ENCODE measurements around the gene FMN1.

Gene FMN1

GRCh38 chr15:33046329-33046728 lies 148.2 kb downstream of the FMN1 start:
- no peaks in the 10 kb centered on the region for H3K27me3 ChIP-seq (ENCODE audit: control insufficient read depth, insufficient read depth, low read length, poor library complexity, severe bottlenecking)
- no peak overlapping the region for H3K27ac ChIP-seq (ENCODE audit: insufficient read depth, low read depth, low read length, poor library complexity, severe bottlenecking)
- WGBS, 2 experiments: 94 to 99% methylated on average over 2 of the region's 2 CpGs
- no peaks in the 10 kb centered on the region for H3K36me3 ChIP-seq (ENCODE audit: control insufficient read depth, insufficient read depth, low read length)
- peaks cover 3% of the 10 kb centered on the region for H3K9me3 ChIP-seq (ENCODE audit: control insufficient read depth, low read length)
- no peaks in the 10 kb centered on the region for H3K4me1 ChIP-seq (ENCODE audit: control insufficient read depth, insufficient read depth, low read length)
- H3K4me3 ChIP-seq (ENCODE audit: insufficient read depth, low read depth, low read length): no peak overlapping the region

GRCh38 chr15:33045066-33045810 lies 149.3 kb downstream of the FMN1 start:
- 86 to 89% methylated on average over 8 of the region's 8 CpGs for WGBS, 2 experiments
- H3K27ac ChIP-seq (ENCODE audit: insufficient read depth, low read depth, low read length, poor library complexity, severe bottlenecking): no peak overlapping the region
- H3K4me1 ChIP-seq (ENCODE audit: control insufficient read depth, insufficient read depth, low read length): no peaks in the 10 kb centered on the region
- H3K4me3 ChIP-seq (ENCODE audit: insufficient read depth, low read depth, low read length): no peak overlapping the region
- H3K36me3 ChIP-seq (ENCODE audit: control insufficient read depth, insufficient read depth, low read length): no peaks in the 10 kb centered on the region
- H3K27me3 ChIP-seq (ENCODE audit: control insufficient read depth, insufficient read depth, low read length, poor library complexity, severe bottlenecking): no peaks in the 10 kb centered on the region
- H3K9me3 ChIP-seq (ENCODE audit: control insufficient read depth, low read length): peaks cover 3% of the 10 kb centered on the region

GRCh38 chr15:33044598-33044997 lies 149.9 kb downstream of the FMN1 start:
- H3K36me3 ChIP-seq (ENCODE audit: control insufficient read depth, insufficient read depth, low read length): no peaks in the 10 kb centered on the region
- no peaks in the 10 kb centered on the region for H3K4me1 ChIP-seq (ENCODE audit: control insufficient read depth, insufficient read depth, low read length)
- 83 to 90% methylated on average over 1 of the region's 1 CpG for WGBS, 2 experiments
- no peak overlapping the region for H3K4me3 ChIP-seq (ENCODE audit: insufficient read depth, low read depth, low read length)
- H3K27ac ChIP-seq (ENCODE audit: insufficient read depth, low read depth, low read length, poor library complexity, severe bottlenecking): no peak overlapping the region
- peaks cover 3% of the 10 kb centered on the region for H3K9me3 ChIP-seq (ENCODE audit: control insufficient read depth, low read length)
- H3K27me3 ChIP-seq (ENCODE audit: control insufficient read depth, insufficient read depth, low read length, poor library complexity, severe bottlenecking): no peaks in the 10 kb centered on the region

- Histone ChIP-seq H3K4me3 (ENCODE audit: insufficient read depth, low read depth, low read length) (no peak overlapping the region), H3K27ac (ENCODE audit: insufficient read depth, low read depth, low read length, poor library complexity, severe bottlenecking) (no peak overlapping the region), H3K4me1 (ENCODE audit: control insufficient read depth, insufficient read depth, low read length) (no peaks in the 10 kb centered on the region), H3K27me3 (ENCODE audit: control insufficient read depth, insufficient read depth, low read length, poor library complexity, severe bottlenecking) (no peaks in the 10 kb centered on the region), H3K36me3 (ENCODE audit: control insufficient read depth, insufficient read depth, low read length) (no peaks in the 10 kb centered on the region), H3K9me3 (ENCODE audit: control insufficient read depth, low read length) (peaks cover 3% of the 10 kb centered on the region)
- 90 to 96% methylated on average over 4 of the region's 4 CpGs for WGBS, 2 experiments
These were observed 150.9 kb downstream of the FMN1 start for GRCh38 chr15:33043636-33044035.

GRCh38 chr15:33040496-33040895 lies 154.0 kb downstream of the FMN1 start:
- H3K36me3 ChIP-seq (ENCODE audit: control insufficient read depth, insufficient read depth, low read length): no peaks in the 10 kb centered on the region
- no peak overlapping the region for H3K27ac ChIP-seq (ENCODE audit: insufficient read depth, low read depth, low read length, poor library complexity, severe bottlenecking)
- WGBS, 2 experiments: 100% methylated on average over 1 of the region's 1 CpG
- H3K4me1 ChIP-seq (ENCODE audit: control insufficient read depth, insufficient read depth, low read length): no peaks in the 10 kb centered on the region
- no peak overlapping the region for H3K4me3 ChIP-seq (ENCODE audit: insufficient read depth, low read depth, low read length)
- no peaks in the 10 kb centered on the region for H3K9me3 ChIP-seq (ENCODE audit: control insufficient read depth, low read length)
- no peaks in the 10 kb centered on the region for H3K27me3 ChIP-seq (ENCODE audit: control insufficient read depth, insufficient read depth, low read length, poor library complexity, severe bottlenecking)

- Histone ChIP-seq H3K4me3 (ENCODE audit: insufficient read depth, low read depth, low read length) (no peak overlapping the region), H3K9me3 (ENCODE audit: control insufficient read depth, low read length) (no peaks in the 10 kb centered on the region), H3K4me1 (ENCODE audit: control insufficient read depth, insufficient read depth, low read length) (no peaks in the 10 kb centered on the region), H3K36me3 (ENCODE audit: control insufficient read depth, insufficient read depth, low read length) (no peaks in the 10 kb centered on the region), H3K27ac (ENCODE audit: insufficient read depth, low read depth, low read length, poor library complexity, severe bottlenecking) (no peak overlapping the region), H3K27me3 (ENCODE audit: control insufficient read depth, insufficient read depth, low read length, poor library complexity, severe bottlenecking) (no peaks in the 10 kb centered on the region)
These were observed 159.9 kb downstream of the FMN1 start for GRCh38 chr15:33034588-33034987.

GRCh38 chr15:33032053-33032452 lies 162.5 kb downstream of the FMN1 start:
- Histone ChIP-seq H3K9me3 (ENCODE audit: control insufficient read depth, low read length) (no peaks in the 10 kb centered on the region), H3K27me3 (ENCODE audit: control insufficient read depth, insufficient read depth, low read length, poor library complexity, severe bottlenecking) (no peaks in the 10 kb centered on the region), H3K4me1 (ENCODE audit: control insufficient read depth, insufficient read depth, low read length) (no peaks in the 10 kb centered on the region), H3K27ac (ENCODE audit: insufficient read depth, low read depth, low read length, poor library complexity, severe bottlenecking) (no peak overlapping the region), H3K4me3 (ENCODE audit: insufficient read depth, low read depth, low read length) (no peak overlapping the region), H3K36me3 (ENCODE audit: control insufficient read depth, insufficient read depth, low read length) (no peaks in the 10 kb centered on the region)
- 92 to 100% methylated on average over 2 to 4 of the region's 4 CpGs for WGBS, 2 experiments

- Histone ChIP-seq H3K9me3 (ENCODE audit: control insufficient read depth, low read length) (no peaks in the 10 kb centered on the region), H3K4me3 (ENCODE audit: insufficient read depth, low read depth, low read length) (no peak overlapping the region), H3K4me1 (ENCODE audit: control insufficient read depth, insufficient read depth, low read length) (no peaks in the 10 kb centered on the region), H3K27ac (ENCODE audit: insufficient read depth, low read depth, low read length, poor library complexity, severe bottlenecking) (no peak overlapping the region), H3K27me3 (ENCODE audit: control insufficient read depth, insufficient read depth, low read length, poor library complexity, severe bottlenecking) (no peaks in the 10 kb centered on the region), H3K36me3 (ENCODE audit: control insufficient read depth, insufficient read depth, low read length) (no peaks in the 10 kb centered on the region)
- WGBS, 2 experiments: 87 to 90% methylated on average over 5 of the region's 5 CpGs
These were observed 163.1 kb downstream of the FMN1 start for GRCh38 chr15:33031324-33031821.

- no peaks in the 10 kb centered on the region for H3K27me3 ChIP-seq (ENCODE audit: control insufficient read depth, insufficient read depth, low read length, poor library complexity, severe bottlenecking)
- no peak overlapping the region for H3K27ac ChIP-seq (ENCODE audit: insufficient read depth, low read depth, low read length, poor library complexity, severe bottlenecking)
- 91 to 98% methylated on average over 3 to 4 of the region's 5 CpGs for WGBS, 2 experiments
These were observed 164.2 kb downstream of the FMN1 start for GRCh38 chr15:33030315-33030714.

GRCh38 chr15:33029109-33029652 lies 165.3 kb downstream of the FMN1 start:
- no peaks in the 10 kb centered on the region for H3K4me1 ChIP-seq (ENCODE audit: control insufficient read depth, insufficient read depth, low read length)
- H3K27ac ChIP-seq (ENCODE audit: insufficient read depth, low read depth, low read length, poor library complexity, severe bottlenecking): no peak overlapping the region
- H3K36me3 ChIP-seq (ENCODE audit: control insufficient read depth, insufficient read depth, low read length): no peaks in the 10 kb centered on the region
- 90 to 97% methylated on average over 5 of the region's 5 CpGs for WGBS, 2 experiments
- H3K9me3 ChIP-seq (ENCODE audit: control insufficient read depth, low read length): no peaks in the 10 kb centered on the region
- H3K4me3 ChIP-seq (ENCODE audit: insufficient read depth, low read depth, low read length): no peak overlapping the region
- no peaks in the 10 kb centered on the region for H3K27me3 ChIP-seq (ENCODE audit: control insufficient read depth, insufficient read depth, low read length, poor library complexity, severe bottlenecking)

More at GRCh38 chr15:33030315-33030714, 164.2 kb downstream of the FMN1 start:
- Histone ChIP-seq H3K4me1 (ENCODE audit: control insufficient read depth, insufficient read depth, low read length) (no peaks in the 10 kb centered on the region), H3K9me3 (ENCODE audit: control insufficient read depth, low read length) (no peaks in the 10 kb centered on the region), H3K36me3 (ENCODE audit: control insufficient read depth, insufficient read depth, low read length) (no peaks in the 10 kb centered on the region), H3K4me3 (ENCODE audit: insufficient read depth, low read depth, low read length) (no peak overlapping the region)
